ENCODE results near the gene CCDC8.

Gene CCDC8

DNA sequence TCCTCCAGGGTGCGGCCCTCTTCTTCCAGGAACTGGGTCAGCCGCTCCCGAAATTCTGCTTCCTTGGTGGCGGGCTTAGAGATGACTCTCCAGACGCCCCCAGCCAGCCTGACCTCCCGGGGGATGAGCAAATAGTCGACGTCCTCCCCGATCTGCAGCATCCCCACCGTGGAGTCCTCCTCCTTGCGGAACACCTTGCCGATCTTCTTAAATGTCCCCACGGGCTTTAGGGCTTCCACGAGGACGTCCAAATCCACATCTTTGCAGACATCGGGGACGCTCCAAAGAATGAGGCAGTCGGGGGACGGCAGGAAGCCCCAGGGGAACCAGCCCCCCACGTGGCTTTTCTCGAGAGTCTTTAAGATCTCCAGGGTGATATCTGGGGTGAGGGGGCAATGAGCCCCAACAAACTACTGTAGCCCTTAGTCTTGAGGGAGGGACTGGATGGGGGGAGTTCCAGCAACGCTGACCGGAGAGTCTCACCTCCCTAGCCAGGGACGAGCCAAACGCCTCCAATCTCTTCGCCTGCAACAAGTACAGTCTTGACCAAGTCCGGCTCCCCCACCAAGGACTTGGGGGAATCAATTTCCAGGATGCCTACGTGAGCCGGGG is 608 bp downstream of the CCDC8 start:
- DNase-seq (ENCODE audit: extremely low read depth, insufficient read length): no peak
- H3K4me3 ChIP-seq (replicated peaks; ENCODE audit: low read depth, low read length): no peak overlapping the region
- H3K36me3 ChIP-seq (ENCODE audit: control insufficient read depth, insufficient read depth, low read length): no peaks in the 10 kb centered on the region
- no peak for TF ChIP-seq CTCF (IDR thresholded peaks at IDR 0.05; ENCODE audit: insufficient read depth, low read length, poor library complexity, severe bottlenecking)
- no peaks in the 10 kb centered on the region; the same call in none of the 2 replicates for H3K27me3 ChIP-seq (replicated peaks; ENCODE audit: control insufficient read depth, insufficient read depth, low read length)

DNA sequence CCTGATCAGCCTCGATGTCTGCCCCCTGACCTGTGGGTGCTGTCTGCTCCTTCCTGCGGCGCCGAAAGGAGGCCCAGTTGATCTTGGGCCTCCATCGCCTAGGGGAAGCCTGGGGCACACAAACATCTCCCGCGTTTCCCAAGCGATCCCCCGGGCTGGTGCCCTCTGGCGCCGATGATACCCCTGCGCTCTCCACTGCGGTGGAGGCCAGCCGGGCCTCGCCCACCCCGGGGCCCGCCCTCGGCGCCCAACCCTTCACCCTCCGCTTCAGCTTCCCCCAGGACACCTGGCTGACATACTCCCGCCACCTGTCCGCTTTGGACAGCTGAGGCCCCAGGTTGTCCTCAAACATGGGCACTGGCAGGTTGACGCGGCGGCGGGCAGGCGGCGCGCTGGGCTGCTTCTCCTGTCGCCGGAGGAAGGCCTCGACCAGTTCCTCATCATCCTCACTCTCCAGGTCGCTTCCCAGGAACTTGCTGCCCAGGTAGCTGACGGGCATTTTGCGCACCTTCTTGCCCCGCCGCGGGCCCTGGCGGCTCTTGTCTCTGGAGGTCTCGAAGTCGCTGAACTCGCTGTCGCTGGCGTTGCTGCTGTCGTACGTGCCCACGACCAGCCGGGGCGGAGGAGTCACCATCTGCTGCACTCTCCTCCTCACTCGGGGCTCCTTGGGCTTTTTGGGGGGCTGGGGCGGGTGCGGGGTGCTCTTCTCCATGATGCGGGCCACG is 1.3 kb downstream of the CCDC8 start:
- Histone ChIP-seq H3K36me3 (ENCODE audit: control insufficient read depth, insufficient read depth, low read length) (no peaks in the 10 kb centered on the region), H3K4me3 (replicated peaks; ENCODE audit: low read depth, low read length) (no peak overlapping the region), H3K27me3 (replicated peaks; ENCODE audit: control insufficient read depth, insufficient read depth, low read length) (no peaks in the 10 kb centered on the region; the same call in none of the 2 replicates)
- no peak for DNase-seq (ENCODE audit: extremely low read depth, insufficient read length)
- TF ChIP-seq CTCF (IDR thresholded peaks at IDR 0.05; ENCODE audit: insufficient read depth, low read length, poor library complexity, severe bottlenecking): no peak

DNA sequence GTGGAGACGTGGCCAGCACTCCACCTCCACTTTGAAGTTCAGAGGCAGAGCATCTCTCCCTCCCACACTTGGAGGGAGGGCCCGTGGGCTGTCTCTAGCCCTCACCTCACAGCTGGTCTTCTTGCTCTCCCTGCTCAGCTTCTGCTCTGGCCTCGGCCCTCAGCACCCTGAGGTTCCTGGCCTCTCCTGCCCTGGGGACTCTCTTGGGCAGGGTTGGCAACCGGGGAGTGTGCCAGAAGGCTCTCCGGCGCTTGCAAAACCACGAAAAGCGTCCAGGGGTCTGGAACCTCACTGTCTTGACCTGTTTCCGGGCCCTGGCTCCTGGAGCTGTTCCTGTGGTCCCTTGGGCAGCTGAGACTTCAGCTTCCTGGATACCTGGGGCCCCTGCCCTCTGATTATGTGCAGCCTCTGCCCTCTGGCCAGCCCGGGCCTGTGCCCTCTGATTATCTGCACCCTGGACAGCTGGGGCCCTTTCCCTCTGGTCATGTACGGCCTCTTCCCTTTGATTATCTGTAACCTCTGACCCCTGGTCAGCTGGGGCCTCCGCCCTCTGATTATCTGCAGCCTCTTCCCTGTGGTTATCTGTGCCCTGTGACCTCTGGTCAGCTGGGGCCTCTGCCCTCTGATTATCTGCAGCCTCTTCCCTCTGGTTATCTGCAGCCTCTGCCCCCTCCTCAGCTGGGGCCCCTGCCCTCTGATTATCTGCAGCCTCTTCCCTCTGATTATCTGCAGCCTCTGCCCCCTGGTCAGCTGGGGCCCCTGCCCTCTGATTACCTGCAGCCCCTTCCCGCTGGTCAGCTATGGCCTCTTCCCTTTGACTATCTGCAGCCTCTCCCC is 2.1 kb downstream of the CCDC8 start:
- no peak for DNase-seq (ENCODE audit: extremely low read depth, insufficient read length)
- Histone ChIP-seq H3K4me3 (replicated peaks; ENCODE audit: low read depth, low read length) (no peak overlapping the region), H3K36me3 (ENCODE audit: control insufficient read depth, insufficient read depth, low read length) (no peaks in the 10 kb centered on the region), H3K27me3 (replicated peaks; ENCODE audit: control insufficient read depth, insufficient read depth, low read length) (no peaks in the 10 kb centered on the region; the same call in none of the 2 replicates)
- TF ChIP-seq CTCF (IDR thresholded peaks at IDR 0.05; ENCODE audit: insufficient read depth, low read length, poor library complexity, severe bottlenecking): no peak

DNA sequence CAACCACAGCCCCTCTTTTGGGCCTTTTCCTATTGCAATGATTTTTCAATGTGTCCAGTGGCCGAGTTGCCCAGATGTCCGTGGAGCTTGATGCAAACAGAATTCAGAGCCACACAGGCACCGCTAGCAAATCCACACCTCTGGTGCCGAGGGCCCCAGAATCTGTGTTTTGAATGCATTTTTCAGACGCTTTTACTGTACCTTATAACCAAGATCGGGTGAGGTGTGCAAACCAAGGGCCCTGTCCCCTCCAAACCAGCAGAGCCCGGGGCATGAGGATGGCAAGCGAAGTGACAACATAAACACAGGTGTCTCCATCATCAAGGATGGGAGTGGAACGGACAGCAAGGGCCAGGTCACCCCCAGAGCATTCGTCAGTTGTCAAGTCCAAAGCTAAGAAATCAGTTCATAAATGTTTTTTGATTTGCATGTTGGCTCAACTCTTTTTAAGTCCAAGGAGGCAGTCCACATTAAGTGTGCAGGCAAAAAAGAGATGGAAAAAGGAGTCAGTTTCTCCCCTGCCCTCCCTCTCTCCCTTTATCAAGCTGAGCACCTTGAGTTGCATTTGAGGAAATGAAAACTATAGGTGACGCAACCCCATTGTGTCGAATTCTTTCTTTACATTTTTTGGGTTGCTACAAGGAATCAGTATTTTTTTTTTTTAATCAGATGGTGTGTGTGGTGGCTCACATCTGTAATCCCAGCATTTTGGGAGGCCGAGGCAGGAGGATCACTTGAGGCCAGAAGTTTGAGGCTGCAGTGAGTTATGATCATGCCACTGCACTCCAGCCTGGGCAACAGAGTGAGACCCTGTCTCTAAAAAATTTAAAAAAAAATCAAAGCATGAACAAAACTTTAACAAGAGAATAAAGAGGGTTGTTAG is 2.9 kb downstream of the CCDC8 start:
- Histone ChIP-seq H3K4me3 (replicated peaks; ENCODE audit: low read depth, low read length) (no peak overlapping the region), H3K36me3 (ENCODE audit: control insufficient read depth, insufficient read depth, low read length) (no peaks in the 10 kb centered on the region), H3K27me3 (replicated peaks; ENCODE audit: control insufficient read depth, insufficient read depth, low read length) (no peaks in the 10 kb centered on the region; the same call in none of the 2 replicates)
- DNase-seq (ENCODE audit: extremely low read depth, insufficient read length): no peak
- no peak for TF ChIP-seq CTCF (IDR thresholded peaks at IDR 0.05; ENCODE audit: insufficient read depth, low read length, poor library complexity, severe bottlenecking)

DNA sequence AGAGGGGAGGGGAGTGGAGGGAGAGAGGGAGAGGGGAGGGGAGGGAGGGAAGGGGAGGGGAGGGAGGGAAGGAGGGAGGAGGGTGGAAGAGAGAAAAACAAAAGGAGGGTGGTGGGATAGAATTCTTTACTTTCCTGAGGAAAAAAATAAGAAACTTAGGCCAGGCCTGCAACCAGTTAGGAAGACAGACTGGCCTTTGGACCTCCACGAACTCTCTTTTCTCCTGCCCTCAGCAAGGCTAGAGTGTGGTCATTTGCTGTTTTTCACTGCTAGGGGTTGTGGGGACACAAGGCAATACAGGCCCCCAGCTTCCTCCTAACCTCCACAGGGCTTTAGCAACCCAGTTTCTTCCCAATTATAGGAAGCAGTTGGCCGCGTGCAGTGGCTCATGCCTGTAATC is 4.2 kb downstream of the CCDC8 start:
- Histone ChIP-seq H3K4me3 (replicated peaks; ENCODE audit: low read depth, low read length) (no peak overlapping the region), H3K36me3 (ENCODE audit: control insufficient read depth, insufficient read depth, low read length) (no peaks in the 10 kb centered on the region), H3K27me3 (replicated peaks; ENCODE audit: control insufficient read depth, insufficient read depth, low read length) (no peaks in the 10 kb centered on the region; the same call in none of the 2 replicates)
- no peak for DNase-seq (ENCODE audit: extremely low read depth, insufficient read length)
- no peak for TF ChIP-seq CTCF (IDR thresholded peaks at IDR 0.05; ENCODE audit: insufficient read depth, low read length, poor library complexity, severe bottlenecking)

All from GM06990 (cell line).